ENCODE results near the gene DAAM2. TPM values are rescaled to one million over a fixed set of nuclear protein-coding genes. Genes with fewer than 3 reads are reported as not detected.

The DAAM2 gene
- total and polyA plus RNA-seq, 2 of the 8 experiments (the other 6 are each of a cell fraction or from before 2014, with no cell fraction given), result 1.5 to 2.9 TPM

GRCh38 chr6:39917981-39918380, 125.8 kb downstream of the DAAM2 start:
- H2BK5ac ChIP-seq (ENCODE audit: low read depth, low read length), result no peak overlapping the region
- no peaks in the 10 kb centered on the region for H4K20me1 ChIP-seq (replicated peaks in 1 of 2; ENCODE audit: control insufficient read depth in 1 of 2, insufficient read depth in 2 of 2, low read length in 2 of 2)
- no peaks in the 10 kb centered on the region for H3K9me3 ChIP-seq (ENCODE audit: insufficient read depth in 2 of 2, low read depth in 1 of 2, low read length in 1 of 2)
- no peak for FAIRE-seq
- no peak overlapping the region for H3K27ac ChIP-seq (ENCODE audit: low read depth, low read length)
- H3K9ac ChIP-seq (replicated peaks in 1 of 4; ENCODE audit: extremely low read depth in 1 of 4, low read depth in 3 of 4, low read length in 3 of 4), result no peak overlapping the region
- H4K5ac ChIP-seq (ENCODE audit: insufficient read length, low read depth, low read length), result no peak overlapping the region
- H3K23ac ChIP-seq (ENCODE audit: insufficient read length), result no peak overlapping the region
- peaks cover 0 to 4% (median 1%) of the 10 kb centered on the region in 4 experiments; a peak in 4 of 8 replicates for H3K36me3 ChIP-seq (ENCODE audit: control insufficient read depth in 2 of 4, insufficient read depth in 4 of 4, low read length in 3 of 4)
- H2BK120ac ChIP-seq (replicated peaks; ENCODE audit: low read depth, low read length), result no peak overlapping the region
- ChIA-PET CTCF (ENCODE audit: partially characterized antibody) (no interaction called here), POLR2A (ENCODE audit: partially characterized antibody) (no interaction called here)
- no peaks in the 10 kb centered on the region for H3K27me3 ChIP-seq (replicated peaks in 1 of 4; ENCODE audit: control insufficient read depth in 3 of 4, extremely low read depth in 1 of 4, insufficient read depth in 3 of 4, low read length in 3 of 4)
- H3K23me2 ChIP-seq (ENCODE audit: low read depth, low read length), result no peaks in the 10 kb centered on the region
- no peak overlapping the region for H2BK12ac ChIP-seq (ENCODE audit: low read depth, low read length)
- H2BK20ac ChIP-seq (ENCODE audit: low read length), result no peak overlapping the region
- no peak overlapping the region for H3K4me3 ChIP-seq (ENCODE audit: extremely low read depth in 1 of 4, insufficient read depth in 2 of 4, low read depth in 3 of 4, low read length in 4 of 4)
- no peak overlapping the region for H3K4me2 ChIP-seq (ENCODE audit: insufficient read depth in 1 of 2, low read depth in 2 of 2, low read length in 2 of 2)
- H3K4ac ChIP-seq (replicated peaks; ENCODE audit: insufficient read length, low read depth, low read length), result no peak overlapping the region
- no peaks in the 10 kb centered on the region; a peak in 1 of 4 replicates for H3K79me2 ChIP-seq (ENCODE audit: control insufficient read depth in 1 of 2, insufficient read depth in 2 of 2, low read length in 2 of 2)
- H4K91ac ChIP-seq (replicated peaks; ENCODE audit: insufficient read length, low read length), result no peak overlapping the region
- no peak overlapping the region for H3K56ac ChIP-seq (replicated peaks; ENCODE audit: insufficient read length, low read depth, low read length)
- no peak overlapping the region for H3K18ac ChIP-seq (ENCODE audit: extremely low read depth, low read length)
- DNase-seq (ENCODE audit: low read depth in 1 of 2, low spot score in 2 of 2), result no peak
- WGBS, 2 experiments (ENCODE audit: extremely low coverage in 1 of 2, insufficient coverage in 1 of 2, insufficient read length in 1 of 2, insufficient replicate concordance in 2 of 2, low coverage in 1 of 2, low lambda C conversion rate in 2 of 2, missing lambda C conversion rate in 1 of 2), result 90% methylated on average over 3 of the region's 3 CpGs; no CpG with 5 or more reads in 1 of the 2 experiments
- H4K8ac ChIP-seq (ENCODE audit: extremely low read depth, insufficient read depth, low read length), result no peak overlapping the region
- TF ChIP-seq SP2 (IDR thresholded peaks at IDR 0.05; ENCODE audit: low read length), result no peak
- no peak for TF ChIP-seq CTCF (IDR thresholded peaks at IDR 0.05; ENCODE audit: control extremely low read depth in 1 of 3, insufficient read depth in 1 of 3, low read depth in 1 of 3, low read length in 3 of 3)
- TF ChIP-seq CEBPB (IDR thresholded peaks at IDR 0.05; ENCODE audit: low read depth, low read length), result no peak
- no peak for TF ChIP-seq KDM5A (IDR thresholded peaks at IDR 0.05; ENCODE audit: low read length)
- H2BK15ac ChIP-seq (ENCODE audit: low read length), result no peak overlapping the region
- H2AFZ ChIP-seq (ENCODE audit: low read length), result no peak overlapping the region
- no peak overlapping the region for H2AK5ac ChIP-seq (ENCODE audit: low read depth, low read length)
- no peaks in the 10 kb centered on the region; the same call in 1 of the 2 replicates for H3K79me1 ChIP-seq (ENCODE audit: low read depth, low read length)
- no peaks in the 10 kb centered on the region for H3K4me1 ChIP-seq (replicated peaks in 1 of 4; ENCODE audit: control insufficient read depth in 3 of 4, insufficient read depth in 4 of 4, low read length in 3 of 4)
- H3K14ac ChIP-seq (ENCODE audit: insufficient read length), result no peak overlapping the region
